Measurements from ENCODE around the gene KIAA1191.
"Not testable (repeated sequence)": the region's sequence is repeated elsewhere in the genome, so short reads cannot be mapped to it uniquely, and the experiment has no call there.

The KIAA1191 gene

DNA sequence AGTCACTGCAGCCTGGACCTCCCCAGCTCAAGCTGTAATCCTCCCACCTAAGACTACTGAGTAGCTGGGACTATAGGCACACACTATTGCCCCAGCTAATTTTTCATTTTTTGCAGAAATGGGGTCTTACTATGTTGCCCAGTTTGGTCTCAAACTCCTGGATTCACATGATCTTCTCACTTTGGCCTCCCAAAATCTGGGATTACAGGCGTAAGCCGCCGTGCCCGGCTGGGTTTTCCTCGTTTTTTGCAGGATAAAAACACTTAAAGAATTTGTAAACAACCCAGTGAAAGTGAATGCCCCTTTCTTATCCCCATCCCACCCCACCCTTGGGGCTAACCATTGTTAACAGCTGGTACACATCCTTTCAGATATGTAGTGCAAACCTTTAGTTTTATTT lies 47.0 kb upstream of the KIAA1191 start:
- no peaks in the 10 kb centered on the region for H3K9me3 ChIP-seq (replicated peaks in 1 of 2; ENCODE audit: control insufficient read depth in 2 of 2, insufficient read depth in 1 of 2, low read depth in 1 of 2, low read length in 2 of 2)
- no peak overlapping the region for H2AFZ ChIP-seq (ENCODE audit: low read length)
- no peak overlapping the region for H3K4ac ChIP-seq (ENCODE audit: low read length)
- no peak overlapping the region for H4K8ac ChIP-seq (ENCODE audit: low read depth, low read length)
- no peak overlapping the region for H3K27ac ChIP-seq (replicated peaks; ENCODE audit: low read length)
- H2BK5ac ChIP-seq (ENCODE audit: low read length) = no peak overlapping the region
- no peak overlapping the region for H3K4me2 ChIP-seq (ENCODE audit: insufficient read depth, low read length, poor library complexity, severe bottlenecking)
- H3K9ac ChIP-seq (ENCODE audit: low read depth, low read length, poor library complexity) = no peak overlapping the region
- no CpG with 5 or more reads among the region's 5 CpGs for WGBS, 2 donors (ENCODE audit: extremely low coverage in 2 of 2, insufficient read length in 2 of 2, insufficient replicate concordance in 1 of 2)
- DNase-seq (ENCODE audit: low spot score) = no peak
- H3K4me1 ChIP-seq (ENCODE audit: control insufficient read depth in 2 of 2, insufficient read depth in 1 of 2, low read depth in 1 of 2, low read length in 2 of 2) = peaks cover 0 to 2% of the 10 kb centered on the region in 2 donors
- no peak overlapping the region for H2BK120ac ChIP-seq (ENCODE audit: low read depth, low read length)
- no peaks in the 10 kb centered on the region for H3K79me1 ChIP-seq (ENCODE audit: low read depth, low read length)
- no peak overlapping the region for H2BK12ac ChIP-seq (ENCODE audit: low read length)
- H3K23ac ChIP-seq (ENCODE audit: low read depth, low read length, poor library complexity) = no peak overlapping the region
- peaks cover 1 to 13% of the 10 kb centered on the region in 2 donors for H3K36me3 ChIP-seq (replicated peaks in 1 of 2; ENCODE audit: control insufficient read depth in 2 of 2, insufficient read depth in 2 of 2, low read length in 2 of 2)
- H3K4me3 ChIP-seq (ENCODE audit: low read length in 2 of 2) = no peak overlapping the region
- no peak overlapping the region for H4K91ac ChIP-seq (ENCODE audit: low read depth, low read length, poor library complexity)
- no peak overlapping the region for H3K14ac ChIP-seq (ENCODE audit: low read length)
- no peaks in the 10 kb centered on the region for H3K27me3 ChIP-seq (ENCODE audit: control insufficient read depth in 3 of 3, insufficient read depth in 3 of 3, low read depth in 1 of 3, low read length in 3 of 3)
- no peak overlapping the region for H2BK15ac ChIP-seq (ENCODE audit: low read length)
- no peak overlapping the region for H2AK5ac ChIP-seq (ENCODE audit: low read depth, low read length)
- H3K18ac ChIP-seq (ENCODE audit: low read length) = no peak overlapping the region

DNA sequence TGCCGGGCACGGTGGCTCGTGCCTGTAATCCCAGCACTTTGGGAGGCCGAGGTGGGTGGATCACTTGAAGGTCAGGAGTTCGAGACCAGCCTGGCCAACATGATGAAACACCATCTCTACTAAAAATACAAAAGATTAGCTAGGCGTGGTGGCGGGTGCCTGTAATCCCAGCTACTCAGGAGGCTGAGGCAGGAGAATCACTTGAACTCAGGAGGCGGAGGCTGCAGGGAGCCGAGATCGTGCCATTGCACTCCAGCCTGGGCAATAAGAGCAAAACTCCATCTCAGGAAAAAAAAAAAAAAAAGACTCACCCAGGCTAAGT lies 46.6 kb upstream of the KIAA1191 start:
- H3K27ac ChIP-seq (replicated peaks; ENCODE audit: low read length); H2BK15ac ChIP-seq (ENCODE audit: low read length); H2AFZ ChIP-seq (ENCODE audit: low read length); H3K4me2 ChIP-seq (ENCODE audit: insufficient read depth, low read length, poor library complexity, severe bottlenecking); H3K79me1 ChIP-seq (ENCODE audit: low read depth, low read length); H2BK5ac ChIP-seq (ENCODE audit: low read length); H2AK5ac ChIP-seq (ENCODE audit: low read depth, low read length); H3K18ac ChIP-seq (ENCODE audit: low read length); H2BK120ac ChIP-seq (ENCODE audit: low read depth, low read length); H4K8ac ChIP-seq (ENCODE audit: low read depth, low read length); H3K9me3 ChIP-seq (replicated peaks in 1 of 2; ENCODE audit: control insufficient read depth in 2 of 2, insufficient read depth in 1 of 2, low read depth in 1 of 2, low read length in 2 of 2); DNase-seq (ENCODE audit: low spot score); H3K23ac ChIP-seq (ENCODE audit: low read depth, low read length, poor library complexity); H3K4ac ChIP-seq (ENCODE audit: low read length); H3K9ac ChIP-seq (ENCODE audit: low read depth, low read length, poor library complexity); H2BK12ac ChIP-seq (ENCODE audit: low read length); H3K27me3 ChIP-seq (ENCODE audit: control insufficient read depth in 3 of 3, insufficient read depth in 3 of 3, low read depth in 1 of 3, low read length in 3 of 3); H3K4me1 ChIP-seq (ENCODE audit: control insufficient read depth in 2 of 2, insufficient read depth in 1 of 2, low read depth in 1 of 2, low read length in 2 of 2); H4K91ac ChIP-seq (ENCODE audit: low read depth, low read length, poor library complexity); H3K4me3 ChIP-seq (ENCODE audit: low read length in 2 of 2); H3K14ac ChIP-seq (ENCODE audit: low read length): not testable (repeated sequence)
- WGBS, 2 donors (ENCODE audit: extremely low coverage in 2 of 2, insufficient read length in 2 of 2, insufficient replicate concordance in 1 of 2) = no CpG with 5 or more reads among the region's 10 CpGs
- peaks cover 1 to 13% of the 10 kb centered on the region in 2 donors for H3K36me3 ChIP-seq (replicated peaks in 1 of 2; ENCODE audit: control insufficient read depth in 2 of 2, insufficient read depth in 2 of 2, low read length in 2 of 2)

DNA sequence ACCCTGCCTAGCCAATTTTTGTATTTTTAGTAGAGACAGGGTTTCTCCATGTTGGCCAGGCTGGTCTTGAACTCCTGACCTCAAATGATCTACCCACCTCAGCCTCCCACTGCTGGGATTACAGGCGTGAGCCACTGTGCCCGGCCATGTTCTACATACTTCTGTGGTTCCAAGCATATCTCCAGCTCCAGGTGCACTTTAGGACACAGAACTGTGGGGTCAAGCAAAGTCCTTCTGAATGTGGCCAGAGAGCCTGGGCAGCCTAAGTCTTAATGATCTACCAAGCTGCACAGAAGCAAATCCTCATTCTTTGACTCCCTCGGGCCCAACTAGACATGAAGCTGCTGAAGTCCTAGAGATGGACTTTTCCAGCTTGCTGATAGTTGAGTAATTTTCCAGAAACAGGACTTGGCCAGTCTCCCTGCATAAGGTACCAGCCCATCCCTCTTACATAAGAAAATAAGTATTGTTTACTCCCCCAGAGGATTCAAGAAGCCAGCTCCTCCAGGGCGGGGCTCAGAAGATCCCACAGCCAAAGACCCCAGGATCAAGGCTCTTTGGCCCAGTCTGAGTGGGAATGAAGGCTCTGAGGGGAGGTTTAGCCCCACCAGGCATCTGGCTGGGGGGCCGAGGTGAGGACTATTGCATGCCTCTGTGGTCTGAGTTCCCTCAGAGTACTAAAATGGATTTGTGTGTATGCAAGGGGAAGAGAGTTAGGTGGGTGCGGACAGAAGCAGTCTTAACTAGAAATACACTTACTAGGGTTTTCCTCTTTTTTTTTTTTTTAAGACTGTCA lies 46.1 kb upstream of the KIAA1191 start:
- Histone ChIP-seq H3K4me1 (ENCODE audit: control insufficient read depth in 2 of 2, insufficient read depth in 1 of 2, low read depth in 1 of 2, low read length in 2 of 2) (peaks cover 0 to 2% of the 10 kb centered on the region in 2 donors), H3K4me3 (ENCODE audit: low read length in 2 of 2) (no peak overlapping the region), H2BK120ac (ENCODE audit: low read depth, low read length) (no peak overlapping the region), H3K9ac (ENCODE audit: low read depth, low read length, poor library complexity) (no peak overlapping the region), H3K14ac (ENCODE audit: low read length) (no peak overlapping the region), H2BK5ac (ENCODE audit: low read length) (no peak overlapping the region), H2AK5ac (ENCODE audit: low read depth, low read length) (no peak overlapping the region), H3K4me2 (ENCODE audit: insufficient read depth, low read length, poor library complexity, severe bottlenecking) (no peak overlapping the region), H3K9me3 (replicated peaks in 1 of 2; ENCODE audit: control insufficient read depth in 2 of 2, insufficient read depth in 1 of 2, low read depth in 1 of 2, low read length in 2 of 2) (no peaks in the 10 kb centered on the region), H4K8ac (ENCODE audit: low read depth, low read length) (no peak overlapping the region), H3K79me1 (ENCODE audit: low read depth, low read length) (no peaks in the 10 kb centered on the region), H2AFZ (ENCODE audit: low read length) (no peak overlapping the region), H4K91ac (ENCODE audit: low read depth, low read length, poor library complexity) (no peak overlapping the region), H2BK12ac (ENCODE audit: low read length) (no peak overlapping the region), H3K18ac (ENCODE audit: low read length) (no peak overlapping the region), H3K27me3 (ENCODE audit: control insufficient read depth in 3 of 3, insufficient read depth in 3 of 3, low read depth in 1 of 3, low read length in 3 of 3) (no peaks in the 10 kb centered on the region), H3K23ac (ENCODE audit: low read depth, low read length, poor library complexity) (no peak overlapping the region), H2BK15ac (ENCODE audit: low read length) (no peak overlapping the region), H3K36me3 (replicated peaks in 1 of 2; ENCODE audit: control insufficient read depth in 2 of 2, insufficient read depth in 2 of 2, low read length in 2 of 2) (peaks cover 1 to 13% of the 10 kb centered on the region in 2 donors), H3K27ac (replicated peaks; ENCODE audit: low read length) (no peak overlapping the region), H3K4ac (ENCODE audit: low read length) (no peak overlapping the region)
- DNase-seq (ENCODE audit: low spot score) = no peak
- WGBS, 2 donors (ENCODE audit: extremely low coverage in 2 of 2, insufficient read length in 2 of 2, insufficient replicate concordance in 1 of 2) = no CpG with 5 or more reads among the region's 6 CpGs

DNA sequence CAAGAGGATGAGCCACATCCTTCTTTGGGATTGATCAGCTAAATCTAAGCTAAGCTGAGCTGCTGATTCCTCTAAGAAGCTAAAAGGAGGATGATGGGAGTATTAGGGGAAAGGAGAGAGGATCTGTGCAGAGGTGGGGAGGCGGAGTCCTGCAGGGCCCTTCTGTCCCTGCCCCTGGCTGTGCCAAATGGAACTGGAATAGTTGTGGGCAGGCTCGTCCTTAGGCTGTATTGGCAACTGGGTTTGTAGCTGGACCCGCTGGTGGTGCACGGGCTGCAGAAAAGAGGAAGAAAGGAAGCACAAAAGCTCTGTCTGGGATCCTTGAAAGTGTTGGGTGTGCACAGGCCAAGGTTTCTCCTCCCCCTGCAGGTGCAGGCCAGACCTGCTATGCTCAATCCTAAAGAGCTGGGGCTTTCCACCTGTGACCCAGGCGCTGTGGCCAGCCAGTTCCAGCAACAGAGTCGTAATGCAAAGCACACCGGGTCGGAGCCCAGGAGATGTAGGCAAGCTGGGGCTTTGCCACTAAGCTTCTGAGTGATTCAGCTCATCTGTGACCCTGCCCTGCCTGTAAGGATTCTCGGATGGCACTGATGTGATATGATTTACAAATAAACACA lies 45.0 kb upstream of the KIAA1191 start:
- H2AK5ac ChIP-seq (ENCODE audit: low read depth, low read length) = no peak overlapping the region
- H3K9me3 ChIP-seq (replicated peaks in 1 of 2; ENCODE audit: control insufficient read depth in 2 of 2, insufficient read depth in 1 of 2, low read depth in 1 of 2, low read length in 2 of 2) = no peaks in the 10 kb centered on the region
- no peak overlapping the region for H3K14ac ChIP-seq (ENCODE audit: low read length)
- H3K27ac ChIP-seq (replicated peaks; ENCODE audit: low read length) = no peak overlapping the region
- no peaks in the 10 kb centered on the region for H3K79me1 ChIP-seq (ENCODE audit: low read depth, low read length)
- no peaks in the 10 kb centered on the region for H3K27me3 ChIP-seq (ENCODE audit: control insufficient read depth in 3 of 3, insufficient read depth in 3 of 3, low read depth in 1 of 3, low read length in 3 of 3)
- no peak overlapping the region for H3K18ac ChIP-seq (ENCODE audit: low read length)
- no peak for DNase-seq (ENCODE audit: low spot score)
- H4K91ac ChIP-seq (ENCODE audit: low read depth, low read length, poor library complexity) = no peak overlapping the region
- no peak overlapping the region for H2BK12ac ChIP-seq (ENCODE audit: low read length)
- no peak overlapping the region for H2BK5ac ChIP-seq (ENCODE audit: low read length)
- H3K4ac ChIP-seq (ENCODE audit: low read length) = no peak overlapping the region
- H4K8ac ChIP-seq (ENCODE audit: low read depth, low read length) = no peak overlapping the region
- no peak overlapping the region for H3K4me3 ChIP-seq (ENCODE audit: low read length in 2 of 2)
- no peak overlapping the region for H2AFZ ChIP-seq (ENCODE audit: low read length)
- WGBS, 2 donors (ENCODE audit: extremely low coverage in 2 of 2, insufficient read length in 2 of 2, insufficient replicate concordance in 1 of 2) = no CpG with 5 or more reads among the region's 9 CpGs
- H3K4me2 ChIP-seq (ENCODE audit: insufficient read depth, low read length, poor library complexity, severe bottlenecking) = no peak overlapping the region
- H3K4me1 ChIP-seq (ENCODE audit: control insufficient read depth in 2 of 2, insufficient read depth in 1 of 2, low read depth in 1 of 2, low read length in 2 of 2) = peaks cover 0 to 2% of the 10 kb centered on the region in 2 donors
- H2BK15ac ChIP-seq (ENCODE audit: low read length) = no peak overlapping the region
- H3K9ac ChIP-seq (ENCODE audit: low read depth, low read length, poor library complexity) = no peak overlapping the region
- H2BK120ac ChIP-seq (ENCODE audit: low read depth, low read length) = no peak overlapping the region
- H3K36me3 ChIP-seq (replicated peaks in 1 of 2; ENCODE audit: control insufficient read depth in 2 of 2, insufficient read depth in 2 of 2, low read length in 2 of 2) = peaks cover 1 to 13% of the 10 kb centered on the region in 2 donors
- H3K23ac ChIP-seq (ENCODE audit: low read depth, low read length, poor library complexity) = no peak overlapping the region
